Large intestine (tissue), 3 donors: Measurements from ENCODE around the gene KRTAP4-16. TPM values are rescaled to one million over a fixed set of nuclear protein-coding genes. Genes with fewer than 3 reads are reported as not detected.
"Not testable (repeated sequence)": the region's sequence is repeated elsewhere in the genome, so short reads cannot be mapped to it uniquely, and the experiment has no call there.

Experiments
- DNase-seq, 2 donors: peaks; one replicate each; pipeline versions ENCODE4 v3.0.0 to v3.0.0-alpha.2; 2013
- H3K27ac ChIP-seq: one replicate; pipeline ENCODE4 v1.5.1; 2013; ENCODE audit warnings: low read length
- H3K27me3 ChIP-seq: 2 replicates; pipeline ENCODE4 v1.6.1; 2013; ENCODE audit warnings: low read length; ENCODE audit not compliant: control insufficient read depth, insufficient read depth
- H3K36me3 ChIP-seq: 2 replicates; pipeline ENCODE4 v1.6.1; 2013; ENCODE audit warnings: low read length; ENCODE audit not compliant: control insufficient read depth, insufficient read depth
- H3K4me1 ChIP-seq: one replicate; pipeline ENCODE4 v1.6.1; 2013; ENCODE audit warnings: low read length; ENCODE audit not compliant: control insufficient read depth, insufficient read depth
- H3K4me3 ChIP-seq: one replicate; pipeline ENCODE4 v1.5.1; 2013; ENCODE audit warnings: low read length
- H3K9me3 ChIP-seq: one replicate; pipeline ENCODE4 v1.6.1; 2013; ENCODE audit warnings: mild to moderate bottlenecking, low read depth, low read length, moderate library complexity; ENCODE audit not compliant: control insufficient read depth
- WGBS: methylation state at CpG from one replicate; pipeline ENCODE4 v1.1.5; 2013; ENCODE audit warnings: low lambda C conversion rate; ENCODE audit not compliant: insufficient coverage; 5-methylcytosine and 5-hydroxymethylcytosine counted together
- polyA plus RNA-seq: library from polyadenylated mRNA; unstranded; fragments of 120-200 nt; gene quantifications from one replicate; pipeline ENCODE4 v1.2.1, GENCODE V29; 2013

KRTAP4-16 gene
- polyA plus RNA-seq, 1 donor = not detected

DNA sequence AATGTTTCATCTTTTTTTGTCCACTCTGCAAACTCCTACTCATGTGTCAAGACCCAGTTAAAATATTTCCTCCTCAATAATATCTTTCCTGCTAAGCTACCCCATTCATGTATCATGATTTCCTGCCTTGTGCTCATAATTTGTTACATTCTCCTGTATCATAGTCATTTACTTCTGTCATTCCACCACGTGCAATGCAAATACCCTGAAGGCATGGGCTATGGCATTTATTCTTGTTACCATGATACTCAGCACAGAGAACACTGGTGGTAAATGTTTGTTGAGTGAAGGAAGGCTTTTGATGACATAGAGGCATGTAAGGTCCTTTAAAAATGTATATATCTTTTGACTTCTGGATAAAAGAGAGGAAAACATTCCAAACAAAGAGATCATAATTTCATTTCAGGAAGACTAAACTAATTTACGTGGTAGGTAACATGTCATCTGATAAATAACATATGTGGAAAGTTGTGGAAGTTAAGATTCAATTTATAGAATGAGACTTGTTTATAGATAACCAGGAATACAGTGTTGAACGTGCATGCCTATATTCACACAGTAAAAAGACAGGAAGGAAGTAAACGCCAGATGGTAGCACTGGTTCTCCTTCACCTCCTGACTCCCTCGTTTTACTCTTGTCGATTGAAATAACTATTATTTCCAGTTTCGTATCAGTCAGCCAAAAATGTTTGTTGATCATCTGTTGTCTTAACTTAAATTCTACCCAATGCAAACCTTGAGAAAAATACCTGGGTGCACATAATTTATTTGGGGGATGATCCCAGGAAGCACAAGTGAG, 2.1 kb downstream of the KRTAP4-16 start:
- H3K9me3 ChIP-seq, H3K4me3 ChIP-seq, H3K36me3 ChIP-seq, H3K27ac ChIP-seq, DNase-seq, H3K4me1 ChIP-seq, H3K27me3 ChIP-seq: not testable (repeated sequence)
- no CpG with 5 or more reads among the region's 7 CpGs for WGBS

DNA sequence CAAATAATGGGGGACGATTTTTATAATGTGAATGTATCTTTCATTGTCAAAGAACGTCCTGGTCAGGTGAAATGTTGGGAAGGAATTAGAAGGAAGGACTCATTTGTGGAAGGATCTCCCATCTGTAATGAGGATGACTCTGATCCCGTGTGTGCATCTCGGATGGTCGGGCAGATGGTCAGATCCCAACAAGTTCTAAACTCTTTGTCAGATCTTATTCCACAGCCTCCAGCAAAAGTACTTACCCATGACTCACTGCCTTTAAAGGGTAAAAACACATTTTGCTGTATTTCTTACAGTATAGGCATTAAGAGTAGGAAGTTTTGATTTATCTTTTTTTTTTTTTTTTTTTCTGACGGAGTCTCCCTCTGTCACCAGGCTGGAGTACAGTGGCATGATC, 3.5 kb downstream of the KRTAP4-16 start:
- no CpG with 5 or more reads among the region's 6 CpGs for WGBS

DNA sequence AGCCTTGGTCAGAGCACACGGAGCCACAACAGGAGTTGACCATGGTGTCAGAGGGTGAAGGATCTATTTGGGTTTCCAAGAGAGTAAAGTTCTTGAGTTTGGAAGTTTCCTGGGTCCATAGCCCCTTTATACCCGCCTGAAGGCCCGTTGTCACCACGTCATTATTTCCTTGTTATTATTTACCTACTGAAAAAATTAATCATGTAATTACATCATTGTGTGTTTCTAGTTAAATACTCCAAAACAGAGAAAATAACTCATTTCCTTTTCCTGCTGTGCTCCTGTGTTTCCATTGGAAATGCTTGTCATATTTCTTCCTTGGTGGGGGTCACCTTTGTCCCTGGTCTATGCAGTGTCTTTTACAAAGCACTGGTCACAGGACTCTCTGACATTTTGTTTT, 4.0 kb downstream of the KRTAP4-16 start, which contains the start of gene KRTAP4-8:
TSS of gene KRTAP4-8 (minus strand) at position 101 of the 400 bp plus-strand sequence. CDS start at position 43, 58 bp downstream.
- Histone ChIP-seq H3K27ac (no peak within 1 kb of the TSS), H3K36me3 (no peaks in the 10 kb centered on the region), H3K27me3 (peaks cover 3% of the 10 kb centered on the region), H3K9me3 (no peaks in the 10 kb centered on the region), H3K4me3 (no peak within 1 kb of the TSS), H3K4me1 (no peaks in the 10 kb centered on the region)
- no peak for DNase-seq
- WGBS = no CpG with 5 or more reads among the region's 4 CpGs

More for the DNA sequence above, 3.5 kb downstream of the KRTAP4-16 start:
- no peak overlapping the region for H3K4me3 ChIP-seq
- H3K27ac ChIP-seq = no peak overlapping the region
- no peaks in the 10 kb centered on the region for H3K9me3 ChIP-seq
- H3K27me3 ChIP-seq = peaks cover 3% of the 10 kb centered on the region
- H3K4me1 ChIP-seq = no peaks in the 10 kb centered on the region
- no peak for DNase-seq
- no peaks in the 10 kb centered on the region for H3K36me3 ChIP-seq

DNA sequence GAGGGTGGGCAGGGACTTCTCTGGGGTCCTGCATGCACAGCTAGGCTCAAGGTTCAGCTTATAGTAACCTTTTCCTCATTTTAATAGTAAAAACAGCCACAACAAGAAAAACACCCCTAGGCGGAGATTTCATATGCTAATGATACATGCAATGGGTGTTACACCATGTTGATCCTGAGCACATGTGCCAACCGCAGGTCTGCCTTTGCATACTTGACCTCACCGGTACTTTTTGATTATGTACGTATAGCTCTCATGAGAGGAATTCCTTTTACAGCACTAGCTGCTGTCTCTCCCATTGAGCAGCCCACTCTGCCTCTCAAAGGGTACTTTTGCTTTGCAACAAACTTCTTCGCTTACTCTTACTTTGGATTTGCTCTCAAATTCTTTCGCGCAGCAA, 6.0 kb downstream of the KRTAP4-16 start:
- H3K9me3 ChIP-seq = no peaks in the 10 kb centered on the region
- H3K27ac ChIP-seq = no peak overlapping the region
- DNase-seq = no peak
- no CpG with 5 or more reads among the region's 7 CpGs for WGBS
- H3K27me3 ChIP-seq = peaks cover 3% of the 10 kb centered on the region
- no peaks in the 10 kb centered on the region for H3K36me3 ChIP-seq
- no peaks in the 10 kb centered on the region for H3K4me1 ChIP-seq
- no peak overlapping the region for H3K4me3 ChIP-seq

DNA sequence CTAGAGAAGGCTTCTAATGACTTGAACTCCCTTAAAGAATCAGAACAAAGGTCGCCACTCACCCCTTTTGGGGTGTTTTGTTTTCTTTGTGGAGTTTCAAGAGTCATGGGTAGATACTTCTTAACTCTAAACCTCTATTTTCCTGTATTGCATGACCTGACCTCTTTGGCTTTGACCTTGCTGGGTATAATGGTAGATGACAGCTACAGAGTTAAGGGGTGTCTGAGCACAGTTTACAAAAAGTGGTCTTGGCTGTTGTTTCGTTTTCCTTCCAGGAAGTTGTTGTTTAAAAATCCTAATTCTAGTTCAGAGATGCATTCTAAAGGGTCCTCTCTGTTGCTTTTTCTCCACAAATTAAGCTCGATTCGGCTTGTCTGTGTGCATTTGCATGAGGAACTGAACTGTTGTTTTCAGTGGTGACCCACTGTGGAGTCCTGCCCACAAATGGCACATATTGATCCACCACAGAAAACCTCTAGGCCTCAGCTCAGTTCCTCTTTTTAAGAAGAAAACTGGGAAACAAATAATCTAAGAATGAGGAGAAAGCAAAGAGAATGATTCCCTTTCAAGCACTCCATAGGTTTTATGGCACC, 13.2 kb downstream of the KRTAP4-16 start:
- not testable (repeated sequence) for H3K27me3 ChIP-seq, H3K4me3 ChIP-seq, H3K4me1 ChIP-seq, H3K27ac ChIP-seq, H3K36me3 ChIP-seq, H3K9me3 ChIP-seq, DNase-seq
- WGBS = 60% methylated on average over 1 of the region's 4 CpGs

DNA sequence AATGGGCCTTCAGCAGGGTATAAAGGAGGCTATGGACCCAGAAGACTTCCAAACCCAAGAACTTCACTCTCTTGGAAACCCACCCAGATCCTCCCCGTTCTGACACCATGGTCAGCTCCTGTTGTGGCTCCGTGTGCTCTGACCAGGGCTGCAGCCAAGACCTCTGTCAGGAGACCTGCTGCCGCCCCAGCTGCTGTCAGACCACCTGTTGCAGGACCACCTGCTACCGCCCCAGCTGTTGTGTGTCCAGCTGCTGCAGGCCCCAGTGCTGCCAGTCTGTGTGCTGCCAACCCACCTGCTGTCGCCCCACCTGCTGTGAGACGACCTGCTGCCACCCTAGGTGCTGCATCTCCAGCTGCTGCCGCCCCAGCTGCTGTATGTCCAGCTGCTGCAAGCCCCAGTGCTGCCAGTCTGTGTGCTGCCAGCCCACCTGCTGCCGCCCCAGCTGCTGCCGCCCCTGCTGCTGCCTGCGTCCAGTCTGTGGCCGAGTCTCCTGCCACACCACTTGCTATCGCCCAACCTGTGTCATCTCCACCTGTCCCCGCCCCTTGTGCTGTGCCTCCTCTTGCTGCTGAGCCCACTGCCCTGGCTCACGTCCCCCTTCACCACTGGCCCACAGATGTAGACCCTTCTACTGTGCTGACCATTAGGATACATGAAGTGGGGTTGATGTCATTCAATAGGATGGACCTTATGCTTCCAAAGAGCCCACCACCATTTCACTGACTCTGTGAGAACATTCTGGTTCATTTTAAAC, 17.7 kb downstream of the KRTAP4-16 start, which contains the start of gene KRTAP4-7:
TSS of gene KRTAP4-7 (plus strand) at position 51 of the 757 bp plus-strand sequence. CDS start at position 108, 57 bp downstream.
- H3K27ac ChIP-seq, DNase-seq, H3K4me3 ChIP-seq, H3K4me1 ChIP-seq, H3K9me3 ChIP-seq, H3K36me3 ChIP-seq, H3K27me3 ChIP-seq: not testable (repeated sequence)
- no CpG with 5 or more reads among the region's 14 CpGs for WGBS

DNA sequence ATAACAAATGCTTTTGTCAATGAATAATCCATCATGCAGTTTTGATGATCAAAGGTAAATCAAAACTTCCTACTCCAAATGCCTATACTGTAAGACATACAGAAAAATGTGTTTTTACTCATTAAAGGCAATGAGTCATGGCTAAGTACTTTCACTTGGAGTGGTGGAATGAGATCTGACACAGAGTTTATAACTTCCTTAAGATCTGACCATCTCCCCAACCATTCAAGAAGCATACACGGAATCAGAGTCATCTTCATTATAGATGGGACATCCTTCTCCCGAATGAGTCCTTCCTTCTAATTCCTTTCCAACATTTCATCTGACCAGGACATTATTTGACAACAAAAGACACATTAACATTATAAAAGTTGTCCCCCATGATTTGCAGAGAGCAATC, 18.6 kb downstream of the KRTAP4-16 start:
- not testable (repeated sequence) for H3K27ac ChIP-seq, H3K9me3 ChIP-seq, H3K27me3 ChIP-seq, DNase-seq, H3K4me3 ChIP-seq, H3K4me1 ChIP-seq, H3K36me3 ChIP-seq
- no CpG with 5 or more reads among the region's 2 CpGs for WGBS

DNA sequence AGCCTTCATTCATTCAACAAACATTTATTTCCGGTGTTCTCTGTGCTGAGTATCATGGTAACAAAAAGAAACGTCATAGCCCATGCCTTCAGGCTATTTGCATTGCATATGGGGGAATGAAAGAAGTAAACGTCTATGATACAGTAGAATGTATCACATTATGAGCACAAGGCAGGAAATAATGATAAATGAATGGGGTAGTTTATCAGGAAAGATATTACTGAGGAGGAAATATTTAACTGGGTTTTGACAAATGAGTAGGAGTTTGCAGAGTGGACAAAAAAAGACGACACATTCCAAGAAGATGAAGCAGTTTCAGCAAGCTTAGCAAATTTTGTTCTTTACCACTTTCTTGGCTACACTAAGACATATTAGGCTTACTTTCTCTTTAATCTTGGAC, 19.4 kb downstream of the KRTAP4-16 start:
- no peak for DNase-seq
- Histone ChIP-seq H3K27ac (no peak overlapping the region), H3K9me3 (no peaks in the 10 kb centered on the region), H3K4me1 (no peaks in the 10 kb centered on the region), H3K4me3 (no peak overlapping the region), H3K36me3 (no peaks in the 10 kb centered on the region), H3K27me3 (no peaks in the 10 kb centered on the region)
- WGBS = 60% methylated on average over 3 of the region's 4 CpGs

DNA sequence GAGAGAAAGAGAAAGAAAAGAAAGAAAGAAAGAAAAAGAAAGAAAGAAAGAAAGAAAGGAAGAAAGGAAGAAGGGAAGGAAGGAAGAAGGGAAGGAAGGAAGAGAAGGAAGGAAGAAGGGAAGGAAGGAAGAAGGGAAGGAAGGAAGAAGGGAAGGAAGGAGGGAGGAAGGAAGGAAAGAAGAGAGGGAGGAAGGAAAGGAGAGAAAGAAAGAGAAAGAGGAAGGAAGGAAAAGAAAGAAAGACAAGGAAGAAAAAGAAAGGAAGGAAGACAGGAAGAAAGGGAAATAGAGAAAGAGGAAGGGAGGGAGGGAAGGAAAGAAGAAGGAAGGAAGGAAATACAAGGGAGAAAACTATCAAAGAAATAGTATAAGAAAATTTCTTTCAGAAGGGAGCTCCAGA, 25.2 kb downstream of the KRTAP4-16 start:
- no peak for DNase-seq
- Histone ChIP-seq H3K27me3 (peaks cover 4% of the 10 kb centered on the region), H3K9me3 (no peaks in the 10 kb centered on the region), H3K36me3 (no peaks in the 10 kb centered on the region), H3K4me3 (no peak overlapping the region), H3K27ac (no peak overlapping the region), H3K4me1 (no peaks in the 10 kb centered on the region)

DNA sequence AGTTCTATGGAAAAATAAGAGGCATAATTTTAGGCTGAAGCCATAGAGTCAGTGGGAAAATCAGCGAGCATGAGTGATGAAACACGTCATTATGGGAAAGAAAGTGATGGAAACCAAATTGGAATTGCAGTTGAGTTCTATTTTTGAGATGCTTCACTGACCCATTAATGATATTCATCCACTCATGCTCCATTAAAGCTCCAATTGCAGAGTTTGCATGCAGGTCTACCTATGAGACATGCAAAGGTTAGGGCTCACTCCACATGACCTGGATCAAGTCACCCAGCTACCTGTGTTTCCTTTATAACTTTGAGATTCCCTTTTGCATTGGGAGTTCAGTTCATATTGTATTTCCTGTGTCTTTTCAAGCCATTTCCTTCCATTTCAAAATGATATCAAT, 28.3 kb downstream of the KRTAP4-16 start:
- Histone ChIP-seq H3K27ac (no peak overlapping the region), H3K4me3 (no peak overlapping the region), H3K27me3 (peaks cover 4% of the 10 kb centered on the region), H3K36me3 (no peaks in the 10 kb centered on the region), H3K4me1 (no peaks in the 10 kb centered on the region), H3K9me3 (no peaks in the 10 kb centered on the region)
- WGBS = no CpG with 5 or more reads among the region's 2 CpGs
- no peak for DNase-seq
